Effector memory CD8-positive, alpha-beta T cell (primary cell): ENCODE results near the gene FBXO4.

Experiments
- ATAC-seq: fragments of 150-1000 bp; cut with Tn5 transposase; replicated peaks from 2 replicates; pipeline ENCODE4 v1.10.0; 2021; ENCODE audit warnings: mild to moderate bottlenecking, moderate library complexity
- DNase-seq, 3 experiments: peaks; one replicate each; pipeline ENCODE4 v3.0.0; 2021
- H3K27ac Mint-ChIP-seq, 2 donors: one replicate each; pipeline ENCODE4 v1.8.0; 2022; ENCODE audit warnings: mild to moderate bottlenecking in 2 of 2, mixed read lengths in 2 of 2, moderate library complexity in 2 of 2
- H3K27me3 Mint-ChIP-seq, 2 donors: one replicate each; pipeline ENCODE4 v1.8.0; 2022; ENCODE audit warnings: mixed read lengths in 2 of 2
- H3K36me3 Mint-ChIP-seq: one replicate; pipeline ENCODE4 v1.8.0; 2022; ENCODE audit warnings: mild to moderate bottlenecking, moderate library complexity, mixed read lengths; ENCODE audit not compliant: insufficient read depth
- H3K4me1 Mint-ChIP-seq, 2 donors: one replicate each; pipeline ENCODE4 v1.8.0; 2022; ENCODE audit warnings: low read depth in 2 of 2, mixed read lengths in 2 of 2
- H3K4me3 Mint-ChIP-seq, 2 donors: one replicate each; pipeline ENCODE4 v1.8.0; 2022; ENCODE audit warnings: mild to moderate bottlenecking in 2 of 2, mixed read lengths in 2 of 2, moderate library complexity in 2 of 2
- H3K9me3 Mint-ChIP-seq, 2 donors: one replicate each; pipeline ENCODE4 v1.8.0; 2022; ENCODE audit warnings: mixed read lengths in 2 of 2
- total RNA-seq, 9 experiments: gene quantifications; one replicate each; lab custom pipeline; 2026; lab: John Stamatoyannopoulos, UW

FBXO4 gene
- total RNA-seq, result 4.0 to 21.3 (median 15.7) reads per million in 9 experiments

GRCh38 chr5:41924872-41925554 lies at the start of gene FBXO4:
Gene FBXO4, plus strand, starts transcription at chr5:41925281. Its CDS starts 29 bp downstream, at chr5:41925310.
- DNase-seq (peak; percentile 87 to 90 (median 90)), ATAC-seq (peak; percentile 91)
- peaks cover 12 to 23% of the 10 kb centered on the region in 2 donors for H3K4me1 Mint-ChIP-seq
- H3K4me3 Mint-ChIP-seq, result peak within 1 kb of the TSS; percentile 81 to 90
- no peaks in the 10 kb centered on the region for H3K27me3 Mint-ChIP-seq
- peak within 1 kb of the TSS; percentile 97 to 98 for H3K27ac Mint-ChIP-seq
- H3K36me3 Mint-ChIP-seq, result peaks cover 33% of the 10 kb centered on the region
- H3K9me3 Mint-ChIP-seq, result no peaks in the 10 kb centered on the region

GRCh38 chr5:41876678-41877077 lies 48.4 kb upstream of the FBXO4 start:
- H3K36me3 Mint-ChIP-seq, result peaks cover 4% of the 10 kb centered on the region
- H3K9me3 Mint-ChIP-seq, result no peaks in the 10 kb centered on the region
- no peak overlapping the region for H3K4me3 Mint-ChIP-seq
- H3K4me1 Mint-ChIP-seq, result peaks cover 0 to 4% of the 10 kb centered on the region in 2 donors
- no peak overlapping the region for H3K27ac Mint-ChIP-seq
- ATAC-seq, result no peak
- DNase-seq, result no peak
- H3K27me3 Mint-ChIP-seq, result peaks cover 0 to 7% of the 10 kb centered on the region in 2 donors

GRCh38 chr5:41877408-41877807 lies 47.7 kb upstream of the FBXO4 start:
- peaks cover 0 to 7% of the 10 kb centered on the region in 2 donors for H3K27me3 Mint-ChIP-seq
- ATAC-seq (no peak), DNase-seq (no peak)
- H3K4me3 Mint-ChIP-seq, result no peak overlapping the region
- H3K27ac Mint-ChIP-seq, result no peak overlapping the region
- no peaks in the 10 kb centered on the region for H3K9me3 Mint-ChIP-seq
- peaks cover 0 to 4% of the 10 kb centered on the region in 2 donors for H3K4me1 Mint-ChIP-seq
- H3K36me3 Mint-ChIP-seq, result peaks cover 2% of the 10 kb centered on the region

- Mint-ChIP-seq H3K27ac (no peak overlapping the region), H3K4me1 (peaks cover 0 to 4% of the 10 kb centered on the region in 2 donors), H3K27me3 (peaks cover 0 to 7% of the 10 kb centered on the region in 2 donors), H3K4me3 (no peak overlapping the region), H3K9me3 (no peaks in the 10 kb centered on the region), H3K36me3 (no peaks in the 10 kb centered on the region)
- no peak for ATAC-seq
- no peak for DNase-seq
Observed at GRCh38 chr5:41878173-41878572, 46.9 kb upstream of the FBXO4 start.

GRCh38 chr5:41878643-41879478 lies 46.2 kb upstream of the FBXO4 start:
- Mint-ChIP-seq H3K4me3 (no peak overlapping the region), H3K36me3 (no peaks in the 10 kb centered on the region), H3K27ac (no peak overlapping the region)

GRCh38 chr5:41882765-41883164 lies 42.3 kb upstream of the FBXO4 start:
- H3K9me3 Mint-ChIP-seq, result no peaks in the 10 kb centered on the region
- H3K4me1 Mint-ChIP-seq, result no peaks in the 10 kb centered on the region
- H3K27me3 Mint-ChIP-seq, result peaks cover 6 to 7% of the 10 kb centered on the region in 2 donors
- no peak overlapping the region for H3K27ac Mint-ChIP-seq
- ATAC-seq (no peak), DNase-seq (no peak)
- H3K4me3 Mint-ChIP-seq, result no peak overlapping the region
- no peaks in the 10 kb centered on the region for H3K36me3 Mint-ChIP-seq

More at GRCh38 chr5:41878643-41879478, 46.2 kb upstream of the FBXO4 start:
- peaks cover 0 to 7% of the 10 kb centered on the region in 2 donors for H3K27me3 Mint-ChIP-seq
- no peaks in the 10 kb centered on the region for H3K9me3 Mint-ChIP-seq
- no peak for ATAC-seq
- DNase-seq, result no peak
- H3K4me1 Mint-ChIP-seq, result peaks cover 0 to 2% of the 10 kb centered on the region in 2 donors

- Mint-ChIP-seq H3K27ac (no peak overlapping the region), H3K27me3 (peaks cover 7 to 11% of the 10 kb centered on the region in 2 donors), H3K4me1 (no peaks in the 10 kb centered on the region), H3K9me3 (no peaks in the 10 kb centered on the region), H3K36me3 (no peaks in the 10 kb centered on the region), H3K4me3 (no peak overlapping the region)
- no peak for ATAC-seq
- no peak for DNase-seq
Observed at GRCh38 chr5:41883243-41883642, 41.8 kb upstream of the FBXO4 start.

GRCh38 chr5:41883936-41884335 lies 41.1 kb upstream of the FBXO4 start:
- H3K27me3 Mint-ChIP-seq, result peaks cover 2 to 11% of the 10 kb centered on the region in 2 donors
- ATAC-seq, result no peak
- H3K27ac Mint-ChIP-seq, result no peak overlapping the region
- H3K4me1 Mint-ChIP-seq, result no peaks in the 10 kb centered on the region
- H3K9me3 Mint-ChIP-seq, result no peaks in the 10 kb centered on the region
- DNase-seq, result no peak
- H3K4me3 Mint-ChIP-seq, result no peak overlapping the region
- no peaks in the 10 kb centered on the region for H3K36me3 Mint-ChIP-seq

GRCh38 chr5:41885286-41885685 lies 39.8 kb upstream of the FBXO4 start:
- peaks cover 0 to 11% of the 10 kb centered on the region in 2 donors for H3K27me3 Mint-ChIP-seq
- H3K36me3 Mint-ChIP-seq, result no peaks in the 10 kb centered on the region
- no peak overlapping the region for H3K4me3 Mint-ChIP-seq

GRCh38 chr5:41891066-41891707 lies 33.9 kb upstream of the FBXO4 start:
- H3K27me3 Mint-ChIP-seq, result peaks cover 17% of the 10 kb centered on the region in 2 donors

More at GRCh38 chr5:41885286-41885685, 39.8 kb upstream of the FBXO4 start:
- Mint-ChIP-seq H3K9me3 (no peaks in the 10 kb centered on the region), H3K27ac (no peak overlapping the region), H3K4me1 (no peaks in the 10 kb centered on the region)
- no peak for ATAC-seq
- DNase-seq, result no peak

GRCh38 chr5:41892031-41892430 lies 33.0 kb upstream of the FBXO4 start:
- H3K4me3 Mint-ChIP-seq, result no peak overlapping the region
- DNase-seq (no peak), ATAC-seq (no peak)
- H3K9me3 Mint-ChIP-seq, result no peaks in the 10 kb centered on the region
- no peak overlapping the region for H3K27ac Mint-ChIP-seq
- peaks cover 22 to 26% of the 10 kb centered on the region in 2 donors for H3K27me3 Mint-ChIP-seq
- H3K36me3 Mint-ChIP-seq, result no peaks in the 10 kb centered on the region
- H3K4me1 Mint-ChIP-seq, result no peaks in the 10 kb centered on the region

More at GRCh38 chr5:41891066-41891707, 33.9 kb upstream of the FBXO4 start:
- H3K4me1 Mint-ChIP-seq, result no peaks in the 10 kb centered on the region
- DNase-seq (no peak), ATAC-seq (no peak)
- no peaks in the 10 kb centered on the region for H3K36me3 Mint-ChIP-seq
- no peak overlapping the region for H3K4me3 Mint-ChIP-seq
- no peaks in the 10 kb centered on the region for H3K9me3 Mint-ChIP-seq
- H3K27ac Mint-ChIP-seq, result no peak overlapping the region

GRCh38 chr5:41893074-41893851 lies 31.8 kb upstream of the FBXO4 start:
- DNase-seq (no peak), ATAC-seq (no peak)
- Mint-ChIP-seq H3K9me3 (no peaks in the 10 kb centered on the region), H3K4me3 (no peak overlapping the region), H3K36me3 (no peaks in the 10 kb centered on the region), H3K27me3 (peaks cover 15 to 22% of the 10 kb centered on the region in 2 donors), H3K4me1 (no peaks in the 10 kb centered on the region), H3K27ac (no peak overlapping the region)

GRCh38 chr5:41896230-41896629 lies 28.9 kb upstream of the FBXO4 start:
- Mint-ChIP-seq H3K9me3 (no peaks in the 10 kb centered on the region), H3K27ac (no peak overlapping the region), H3K4me1 (no peaks in the 10 kb centered on the region), H3K4me3 (no peak overlapping the region), H3K27me3 (peaks cover 15 to 22% of the 10 kb centered on the region in 2 donors), H3K36me3 (no peaks in the 10 kb centered on the region)
- DNase-seq (no peak), ATAC-seq (no peak)
